H9 (cell line): ENCODE measurements around the gene SPOCD1. TPM values are rescaled to one million over a fixed set of nuclear protein-coding genes. Genes with fewer than 3 reads are reported as not detected.

Experiments
- DNase-seq: peaks from one replicate; pipeline ENCODE4 v3.0.0-alpha.2; 2017
- H2AFZ ChIP-seq: one replicate; pipeline ENCODE4 v1.6.1; 2013; ENCODE audit warnings: mild to moderate bottlenecking, low read length, control low read depth, moderate library complexity
- H2AK5ac ChIP-seq: 2 replicates; pipeline ENCODE4 v1.6.1; 2013; ENCODE audit warnings: low read length, control low read depth, mixed read lengths; ENCODE audit not compliant: insufficient read length
- H2BK120ac ChIP-seq: one replicate; pipeline ENCODE4 v1.6.1; 2013; ENCODE audit warnings: low read depth, mild to moderate bottlenecking, low read length, control low read depth, inconsistent platforms; ENCODE audit not compliant: poor library complexity, severe bottlenecking
- H2BK12ac ChIP-seq: 2 replicates; pipeline ENCODE4 v1.6.1; 2013; ENCODE audit warnings: low read length, control low read depth, mixed read lengths, low read depth; ENCODE audit not compliant: insufficient read length
- H2BK15ac ChIP-seq: 2 replicates; pipeline ENCODE4 v1.6.1; 2013; ENCODE audit warnings: low read depth, low read length, control low read depth
- H2BK20ac ChIP-seq: one replicate; pipeline ENCODE4 v1.6.1; 2013; ENCODE audit warnings: low read depth, mild to moderate bottlenecking, low read length, control low read depth, inconsistent platforms; ENCODE audit not compliant: poor library complexity, severe bottlenecking
- H2BK5ac ChIP-seq: 2 replicates; pipeline ENCODE4 v1.6.1; 2013; ENCODE audit warnings: low read length, control low read depth, mixed read lengths; ENCODE audit not compliant: insufficient read length
- H3K14ac ChIP-seq: 2 replicates; pipeline ENCODE4 v1.6.1; 2013; ENCODE audit warnings: low read length, control low read depth; ENCODE audit not compliant: insufficient read depth
- H3K18ac ChIP-seq: 2 replicates; pipeline ENCODE4 v1.6.1; 2013; ENCODE audit warnings: low read depth, mild to moderate bottlenecking, mixed read lengths, low read length, control low read depth; ENCODE audit not compliant: insufficient read length
- H3K23ac ChIP-seq: 2 replicates; pipeline ENCODE4 v1.6.1; 2013; ENCODE audit warnings: low read length, control low read depth, mixed read lengths, low read depth; ENCODE audit not compliant: insufficient read length
- H3K23me2 ChIP-seq: 2 replicates; pipeline ENCODE4 v1.6.1; 2013; ENCODE audit warnings: low read depth, mild to moderate bottlenecking, mixed read lengths, low read length, control low read depth; ENCODE audit not compliant: insufficient read length, poor library complexity, severe bottlenecking
- H3K27ac ChIP-seq: 2 replicates; pipeline ENCODE4 v1.5.1; 2013; ENCODE audit warnings: low read length, control low read depth, mixed read lengths, low read depth; ENCODE audit not compliant: insufficient read length
- H3K27me3 ChIP-seq: 2 replicates; pipeline ENCODE4 v1.6.1; 2013; ENCODE audit warnings: low read length, control low read depth, inconsistent platforms; ENCODE audit not compliant: insufficient read depth
- H3K4ac ChIP-seq: 2 replicates; pipeline ENCODE4 v1.6.1; 2013; ENCODE audit warnings: low read depth, mild to moderate bottlenecking, control low read depth, inconsistent platforms, low read length, moderate library complexity
- H3K4me1 ChIP-seq: 2 replicates; pipeline ENCODE4 v1.6.1; 2013; ENCODE audit warnings: low read length, control low read depth, inconsistent platforms; ENCODE audit not compliant: insufficient read depth
- H3K4me2 ChIP-seq: 2 replicates; pipeline ENCODE4 v1.6.1; 2013; ENCODE audit warnings: low read length, control low read depth, mixed read lengths; ENCODE audit not compliant: insufficient read length, insufficient read depth
- H3K56ac ChIP-seq: 2 replicates; pipeline ENCODE4 v1.6.1; 2013; ENCODE audit warnings: low read depth, mild to moderate bottlenecking, mixed read lengths, low read length, control low read depth; ENCODE audit not compliant: insufficient read length
- H3K79me1 ChIP-seq: 2 replicates; pipeline ENCODE4 v1.6.1; 2013; ENCODE audit warnings: low read depth, mild to moderate bottlenecking, moderate library complexity, low read length, control low read depth, inconsistent platforms; ENCODE audit not compliant: insufficient read depth, poor library complexity, severe bottlenecking
- H3K79me2 ChIP-seq: 2 replicates; pipeline ENCODE4 v1.6.1; 2013; ENCODE audit warnings: low read length, control low read depth, inconsistent platforms; ENCODE audit not compliant: insufficient read depth
- H3K9ac ChIP-seq: 2 replicates; pipeline ENCODE4 v1.6.1; 2013; ENCODE audit warnings: low read length, control low read depth, mixed read lengths; ENCODE audit not compliant: insufficient read length; ENCODE audit errors: extremely low read depth
- H3K9me3 ChIP-seq: one replicate; pipeline ENCODE4 v1.6.1; 2013; ENCODE audit warnings: low read depth, low read length, inconsistent platforms; ENCODE audit not compliant: control insufficient read depth
- H3T11ph ChIP-seq: one replicate; pipeline ENCODE4 v1.6.1; 2013; ENCODE audit warnings: mild to moderate bottlenecking, low read length, control low read depth, inconsistent platforms
- H4K20me1 ChIP-seq: one replicate; pipeline ENCODE4 v1.6.1; 2013; ENCODE audit not compliant: control insufficient read depth, insufficient read length, insufficient read depth
- H4K5ac ChIP-seq: 2 replicates; pipeline ENCODE4 v1.6.1; 2013; ENCODE audit warnings: low read depth, mild to moderate bottlenecking, mixed read lengths, low read length, control low read depth; ENCODE audit not compliant: insufficient read length
- H4K8ac ChIP-seq: replicated peaks from 2 replicates; pipeline ENCODE4 v1.6.1; 2013; ENCODE audit warnings: low read length, control low read depth, mixed read lengths, low read depth; ENCODE audit not compliant: insufficient read length
- H4K91ac ChIP-seq: 2 replicates; pipeline ENCODE4 v1.6.1; 2013; ENCODE audit warnings: low read depth, mild to moderate bottlenecking, moderate library complexity, mixed read lengths, low read length, control low read depth; ENCODE audit not compliant: insufficient read length
- H3K27ac Mint-ChIP-seq, 3 experiments: 2 replicates in 2 of 3; 3 replicates in 1 of 3; pipeline ENCODE4 v1.8.0; 2020 to 2021; ENCODE audit warnings: mixed read lengths in 3 of 3, mild to moderate bottlenecking in 1 of 3, moderate library complexity in 1 of 3
- H3K27me3 Mint-ChIP-seq: 2 replicates; pipeline ENCODE4 v1.8.0; 2021; ENCODE audit warnings: low read depth, mild to moderate bottlenecking, moderate library complexity, mixed read lengths
- H3K36me3 Mint-ChIP-seq, 3 experiments: 2 replicates in 2 of 3; 3 replicates in 1 of 3; pipeline ENCODE4 v1.8.0; 2020 to 2021; ENCODE audit warnings: low read depth in 3 of 3, mixed read lengths in 3 of 3; ENCODE audit not compliant: insufficient read depth in 1 of 3
- H3K4me1 Mint-ChIP-seq, 2 experiments: 2 replicates each; pipeline ENCODE4 v1.8.0; 2020; ENCODE audit warnings: mixed read lengths in 2 of 2
- H3K4me3 Mint-ChIP-seq, 2 experiments: 2 replicates in 1 of 2; 3 replicates in 1 of 2; pipeline ENCODE4 v1.8.0; 2020 to 2021; ENCODE audit warnings: mild to moderate bottlenecking in 2 of 2, mixed read lengths in 2 of 2, moderate library complexity in 1 of 2
- H3K9me3 Mint-ChIP-seq, 2 experiments: 2 replicates in 1 of 2; 3 replicates in 1 of 2; pipeline ENCODE4 v1.8.0; 2020; ENCODE audit warnings: mild to moderate bottlenecking in 2 of 2, mixed read lengths in 2 of 2, moderate library complexity in 1 of 2
- WGBS: extraction: QIAGEN DNeasy Blood & Tissue Kit; methylation state at CpG from one replicate; pipeline ENCODE4 v1.1.7; 2013; ENCODE audit warnings: missing lambda C conversion rate, low lambda C conversion rate, mixed read lengths; ENCODE audit not compliant: insufficient read length; ENCODE audit errors: extremely low coverage; 5-methylcytosine and 5-hydroxymethylcytosine counted together
- total RNA-seq: library from RNA; stranded (reverse); gene quantifications from 2 replicates; pipeline ENCODE4 v1.2.1, GENCODE V29; 2021
- TF ChIP-seq, protein P1 (sequence below): fragments of 200-600 bp; sonication (generic); conservative IDR thresholded peaks from 3 replicates; pipeline ENCODE4 v1.8.0; 2021; ENCODE audit warnings: antibody characterized with exemption, mild to moderate bottlenecking

Gene SPOCD1
- total RNA-seq, 1 experiment from 2014 or later, result 1.5 TPM

- H4K20me1 ChIP-seq, result no peaks in the 10 kb centered on the region
- H3K23ac ChIP-seq, result no peak overlapping the region
- peaks cover 4 to 6% of the 10 kb centered on the region in 2 experiments; a peak in 3 of 5 replicates for H3K9me3 Mint-ChIP-seq
- H3K14ac ChIP-seq, result no peak overlapping the region
- no peaks in the 10 kb centered on the region for H3K79me1 ChIP-seq
- H3K27ac ChIP-seq, result no peak overlapping the region
- TF ChIP-seq, protein P1, sequence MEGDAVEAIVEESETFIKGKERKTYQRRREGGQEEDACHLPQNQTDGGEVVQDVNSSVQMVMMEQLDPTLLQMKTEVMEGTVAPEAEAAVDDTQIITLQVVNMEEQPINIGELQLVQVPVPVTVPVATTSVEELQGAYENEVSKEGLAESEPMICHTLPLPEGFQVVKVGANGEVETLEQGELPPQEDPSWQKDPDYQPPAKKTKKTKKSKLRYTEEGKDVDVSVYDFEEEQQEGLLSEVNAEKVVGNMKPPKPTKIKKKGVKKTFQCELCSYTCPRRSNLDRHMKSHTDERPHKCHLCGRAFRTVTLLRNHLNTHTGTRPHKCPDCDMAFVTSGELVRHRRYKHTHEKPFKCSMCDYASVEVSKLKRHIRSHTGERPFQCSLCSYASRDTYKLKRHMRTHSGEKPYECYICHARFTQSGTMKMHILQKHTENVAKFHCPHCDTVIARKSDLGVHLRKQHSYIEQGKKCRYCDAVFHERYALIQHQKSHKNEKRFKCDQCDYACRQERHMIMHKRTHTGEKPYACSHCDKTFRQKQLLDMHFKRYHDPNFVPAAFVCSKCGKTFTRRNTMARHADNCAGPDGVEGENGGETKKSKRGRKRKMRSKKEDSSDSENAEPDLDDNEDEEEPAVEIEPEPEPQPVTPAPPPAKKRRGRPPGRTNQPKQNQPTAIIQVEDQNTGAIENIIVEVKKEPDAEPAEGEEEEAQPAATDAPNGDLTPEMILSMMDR, result no peak
- no peak overlapping the region for H4K91ac ChIP-seq
- H2BK120ac ChIP-seq, result no peak overlapping the region
- H2AK5ac ChIP-seq, result no peak overlapping the region
- H3K4me2 ChIP-seq, result no peak overlapping the region
- H2BK20ac ChIP-seq, result no peak overlapping the region
- H4K5ac ChIP-seq, result no peak overlapping the region
- no peaks in the 10 kb centered on the region for H3K27me3 ChIP-seq
- no peaks in the 10 kb centered on the region for H3K23me2 ChIP-seq
- peaks cover 6 to 8% of the 10 kb centered on the region in 2 experiments for H3K4me1 Mint-ChIP-seq
- no peak overlapping the region for H3K9ac ChIP-seq
- H2BK5ac ChIP-seq, result no peak overlapping the region
- H3K18ac ChIP-seq, result no peak overlapping the region
- no peak overlapping the region for H2BK12ac ChIP-seq
- no peaks in the 10 kb centered on the region for H3K79me2 ChIP-seq
- DNase-seq, result no peak
- no peaks in the 10 kb centered on the region for H3K4me1 ChIP-seq
- no peak overlapping the region for H3K56ac ChIP-seq
- H3K27ac Mint-ChIP-seq, result no peak overlapping the region
- no peaks in the 10 kb centered on the region; the same call in 1 of the 2 replicates for H3K27me3 Mint-ChIP-seq
- no peaks in the 10 kb centered on the region for H3K36me3 Mint-ChIP-seq
- no peak overlapping the region for H2AFZ ChIP-seq
- H3T11ph ChIP-seq, result no peak overlapping the region
- no peak overlapping the region for H4K8ac ChIP-seq
- WGBS, result 100% methylated on average over 1 of the region's 4 CpGs
- no peak overlapping the region for H3K4ac ChIP-seq
- H3K4me3 Mint-ChIP-seq, result no peak overlapping the region
- H2BK15ac ChIP-seq, result no peak overlapping the region
- H3K9me3 ChIP-seq, result no peaks in the 10 kb centered on the region
These were observed 8.4 kb downstream of the SPOCD1 start for GRCh38 chr1:31807273-31808048.
